Measurements from ENCODE around the gene TTLL10. TPM values are rescaled to one million over a fixed set of nuclear protein-coding genes. Genes with fewer than 3 reads are reported as not detected.

TTLL10 gene
- total RNA-seq, 2 donors from 2014 or later = not detected

GRCh38 chr1:1156140-1157032, 17.3 kb upstream of the TTLL10 start:
- ATAC-seq (ENCODE audit: insufficient number of reproducible peaks, low FRiP score, low read depth) (no peak), DNase-seq (ENCODE audit: low spot score) (no peak)
- Histone ChIP-seq H3K4me3 (no peak overlapping the region), H3K27ac (no peak overlapping the region), H3K27me3 (replicated peaks; ENCODE audit: insufficient read depth) (no peaks in the 10 kb centered on the region), H3K36me3 (no peaks in the 10 kb centered on the region), H3K4me1 (ENCODE audit: control insufficient read depth in 1 of 2, low read depth in 2 of 2) (peaks cover 7 to 10% of the 10 kb centered on the region in 2 donors), H3K9me3 (peaks cover 3% of the 10 kb centered on the region)
- no peak for TF ChIP-seq CTCF (IDR thresholded peaks at IDR 0.05)

DNA sequence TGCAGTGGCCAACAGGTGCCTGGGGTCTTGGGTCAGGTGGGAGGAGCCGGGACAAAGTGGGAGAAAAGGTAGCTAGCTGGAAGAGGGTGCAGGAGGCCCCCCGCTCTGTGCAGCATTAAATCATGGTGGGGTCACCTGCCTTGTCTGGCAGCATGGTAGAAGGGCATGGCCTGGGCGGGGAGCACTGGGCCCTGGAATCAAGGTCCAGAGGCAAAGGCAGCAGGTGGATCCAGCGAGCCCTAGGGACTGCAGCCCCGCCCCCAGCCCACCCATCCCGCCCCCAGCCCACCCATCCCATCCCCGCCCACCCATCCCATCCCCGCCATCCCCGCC, 16.7 kb upstream of the TTLL10 start:
- Histone ChIP-seq H3K36me3 (no peaks in the 10 kb centered on the region), H3K4me3 (no peak overlapping the region), H3K27ac (no peak overlapping the region), H3K9me3 (peaks cover 3% of the 10 kb centered on the region), H3K27me3 (replicated peaks; ENCODE audit: insufficient read depth) (no peaks in the 10 kb centered on the region), H3K4me1 (ENCODE audit: control insufficient read depth in 1 of 2, low read depth in 2 of 2) (peaks cover 7 to 10% of the 10 kb centered on the region in 2 donors)
- no peak for TF ChIP-seq CTCF (IDR thresholded peaks at IDR 0.05)
- no peak for ATAC-seq (ENCODE audit: insufficient number of reproducible peaks, low FRiP score, low read depth)
- DNase-seq (ENCODE audit: low spot score) = no peak

- H3K9me3 ChIP-seq = peaks cover 3% of the 10 kb centered on the region
- peak overlapping the region; percentile 82 for H3K4me3 ChIP-seq
- no peaks in the 10 kb centered on the region for H3K27me3 ChIP-seq (replicated peaks; ENCODE audit: insufficient read depth)
- peak overlapping the region; percentile 86 to 88 for H3K27ac ChIP-seq
- DNase-seq (ENCODE audit: low spot score) (peak; percentile 35), ATAC-seq (ENCODE audit: insufficient number of reproducible peaks, low FRiP score, low read depth) (peak; percentile 65)
- peaks cover 7 to 10% of the 10 kb centered on the region in 2 donors for H3K4me1 ChIP-seq (ENCODE audit: control insufficient read depth in 1 of 2, low read depth in 2 of 2)
- no peaks in the 10 kb centered on the region for H3K36me3 ChIP-seq
- no peak for TF ChIP-seq CTCF (IDR thresholded peaks at IDR 0.05)
These were observed 16.2 kb upstream of the TTLL10 start for GRCh38 chr1:1157426-1157913.

DNA sequence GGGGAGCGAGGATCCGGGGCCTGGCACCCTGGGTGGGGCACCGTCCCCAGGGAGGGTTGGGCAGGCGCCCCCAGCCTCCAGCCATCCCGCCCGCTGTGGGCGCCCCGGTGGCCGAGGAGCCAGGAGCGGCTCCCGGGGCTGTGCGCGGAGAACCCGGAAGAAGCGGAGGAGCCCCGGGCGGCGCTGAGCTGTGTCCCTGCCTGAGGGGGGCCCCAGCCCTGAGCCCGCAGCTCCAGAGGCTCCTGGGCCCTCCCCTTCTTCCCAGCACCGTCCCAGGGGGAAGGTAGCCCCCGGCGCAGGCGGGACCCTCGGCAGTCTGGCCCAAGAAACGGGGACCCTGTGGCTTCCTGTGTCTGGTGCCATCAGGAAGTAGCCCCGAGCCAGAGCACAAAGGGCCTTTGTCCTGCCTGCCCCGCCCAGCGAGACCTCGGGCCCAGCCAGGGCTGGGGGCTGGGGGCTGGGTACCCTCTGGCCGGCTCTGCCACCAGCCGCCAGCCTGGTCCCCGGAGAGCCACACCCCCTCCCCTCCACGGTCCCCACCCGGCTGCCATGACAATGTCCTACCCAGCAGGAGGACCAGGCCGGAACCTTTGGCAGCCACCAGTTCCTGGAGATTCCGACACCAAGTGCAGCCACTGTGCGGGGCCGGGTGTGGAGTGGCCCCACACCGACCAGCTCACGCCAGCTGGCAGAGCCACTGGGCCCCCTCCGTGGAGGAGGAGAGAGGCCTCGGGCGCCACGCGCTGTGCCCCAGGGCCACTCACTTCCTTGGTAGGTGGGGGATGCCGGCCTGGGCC, 15.6 kb upstream of the TTLL10 start:
- no peak for DNase-seq (ENCODE audit: low spot score)
- TF ChIP-seq CTCF (IDR thresholded peaks at IDR 0.05) = no peak
- Histone ChIP-seq H3K4me3 (peak overlapping the region; percentile 82), H3K36me3 (no peaks in the 10 kb centered on the region), H3K27me3 (replicated peaks; ENCODE audit: insufficient read depth) (no peaks in the 10 kb centered on the region), H3K9me3 (peaks cover 2% of the 10 kb centered on the region), H3K27ac (peak overlapping the region; percentile 86 to 88), H3K4me1 (ENCODE audit: control insufficient read depth in 1 of 2, low read depth in 2 of 2) (peaks cover 7 to 10% of the 10 kb centered on the region in 2 donors)
- peak; percentile 40 for ATAC-seq (ENCODE audit: insufficient number of reproducible peaks, low FRiP score, low read depth)
